ENCODE data around the gene MAP3K3. TPM values are rescaled to one million over a fixed set of nuclear protein-coding genes. Genes with fewer than 3 reads are reported as not detected.

The MAP3K3 gene
- total RNA-seq, 1 experiment from 2014 or later, result 11.4 TPM

DNA sequence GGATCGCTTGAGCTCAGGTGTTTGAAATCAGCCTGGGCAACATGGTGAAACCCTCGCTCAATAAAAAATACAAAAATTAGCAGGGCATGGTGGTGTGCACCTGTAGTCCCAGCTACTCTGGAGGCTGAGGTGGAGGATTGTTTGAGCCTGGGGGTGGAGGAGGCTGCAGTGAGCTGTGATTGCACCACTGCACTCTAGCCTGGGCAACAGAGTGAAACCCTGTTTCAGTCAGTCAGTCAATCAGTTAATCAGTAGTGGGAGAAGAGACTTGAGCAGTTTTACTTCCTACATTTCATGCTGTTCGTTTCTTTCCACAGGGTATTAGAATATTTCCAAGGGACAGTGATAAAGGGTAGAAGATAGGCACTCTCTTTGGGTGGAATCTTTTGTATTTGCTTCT lies 8.8 kb downstream of the MAP3K3 start:
- Mint-ChIP-seq H3K27me3 (ENCODE audit: unreplicated experiment) (no peaks in the 10 kb centered on the region), H3K9me3 (ENCODE audit: low read depth, unreplicated experiment) (no peaks in the 10 kb centered on the region), H3K27ac (ENCODE audit: unreplicated experiment) (no peak overlapping the region), H3K36me3 (ENCODE audit: insufficient read depth, unreplicated experiment) (no peaks in the 10 kb centered on the region), H3K4me1 (ENCODE audit: low read depth, unreplicated experiment) (peaks cover 10% of the 10 kb centered on the region), H3K4me3 (ENCODE audit: low read depth, unreplicated experiment) (no peak overlapping the region)
- TF ChIP-seq, protein P1, sequence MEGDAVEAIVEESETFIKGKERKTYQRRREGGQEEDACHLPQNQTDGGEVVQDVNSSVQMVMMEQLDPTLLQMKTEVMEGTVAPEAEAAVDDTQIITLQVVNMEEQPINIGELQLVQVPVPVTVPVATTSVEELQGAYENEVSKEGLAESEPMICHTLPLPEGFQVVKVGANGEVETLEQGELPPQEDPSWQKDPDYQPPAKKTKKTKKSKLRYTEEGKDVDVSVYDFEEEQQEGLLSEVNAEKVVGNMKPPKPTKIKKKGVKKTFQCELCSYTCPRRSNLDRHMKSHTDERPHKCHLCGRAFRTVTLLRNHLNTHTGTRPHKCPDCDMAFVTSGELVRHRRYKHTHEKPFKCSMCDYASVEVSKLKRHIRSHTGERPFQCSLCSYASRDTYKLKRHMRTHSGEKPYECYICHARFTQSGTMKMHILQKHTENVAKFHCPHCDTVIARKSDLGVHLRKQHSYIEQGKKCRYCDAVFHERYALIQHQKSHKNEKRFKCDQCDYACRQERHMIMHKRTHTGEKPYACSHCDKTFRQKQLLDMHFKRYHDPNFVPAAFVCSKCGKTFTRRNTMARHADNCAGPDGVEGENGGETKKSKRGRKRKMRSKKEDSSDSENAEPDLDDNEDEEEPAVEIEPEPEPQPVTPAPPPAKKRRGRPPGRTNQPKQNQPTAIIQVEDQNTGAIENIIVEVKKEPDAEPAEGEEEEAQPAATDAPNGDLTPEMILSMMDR (IDR thresholded peaks at IDR 0.05; ENCODE audit: unreplicated experiment), result no peak
- no peak for DNase-seq
- no TSS peak for BruUV-seq (replicated peaks)
- intact Hi-C loops (cut with micrococcal nuclease; ENCODE audit: unreplicated experiment), result no loop called here
- CTCF ChIA-PET, result no interaction called here

DNA sequence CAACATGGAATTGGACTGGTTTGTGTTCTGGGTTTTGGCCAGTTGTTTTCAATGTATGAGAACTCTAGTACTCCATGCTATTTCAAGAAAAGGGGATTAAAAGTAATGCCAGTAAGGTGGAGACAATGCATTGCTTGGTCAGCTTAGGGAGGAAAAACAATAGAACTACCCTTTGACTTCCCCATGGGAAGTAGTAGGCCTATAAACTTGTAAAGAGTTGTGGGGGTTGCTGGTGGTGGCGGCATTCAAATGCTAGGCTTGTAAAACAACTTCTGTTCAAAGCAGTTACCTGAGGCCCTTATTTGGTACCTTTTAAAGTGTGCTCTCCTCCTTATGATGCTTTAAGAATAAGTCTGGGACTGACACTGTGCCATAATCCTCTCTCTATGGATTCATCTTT lies 9.4 kb downstream of the MAP3K3 start:
- DNase-seq, result no peak
- H3K36me3 Mint-ChIP-seq (ENCODE audit: insufficient read depth, unreplicated experiment), result no peaks in the 10 kb centered on the region
- no peaks in the 10 kb centered on the region for H3K9me3 Mint-ChIP-seq (ENCODE audit: low read depth, unreplicated experiment)
- no peaks in the 10 kb centered on the region for H3K27me3 Mint-ChIP-seq (ENCODE audit: unreplicated experiment)
- intact Hi-C loops (cut with micrococcal nuclease; ENCODE audit: unreplicated experiment), result no loop called here
- BruUV-seq (replicated peaks), result no TSS peak
- TF ChIP-seq, protein P1 (IDR thresholded peaks at IDR 0.05; ENCODE audit: unreplicated experiment), result no peak
- CTCF ChIA-PET, result no interaction called here
- H3K27ac Mint-ChIP-seq (ENCODE audit: unreplicated experiment), result no peak overlapping the region
- no peak overlapping the region for H3K4me3 Mint-ChIP-seq (ENCODE audit: low read depth, unreplicated experiment)
- H3K4me1 Mint-ChIP-seq (ENCODE audit: low read depth, unreplicated experiment), result peaks cover 4% of the 10 kb centered on the region

DNA sequence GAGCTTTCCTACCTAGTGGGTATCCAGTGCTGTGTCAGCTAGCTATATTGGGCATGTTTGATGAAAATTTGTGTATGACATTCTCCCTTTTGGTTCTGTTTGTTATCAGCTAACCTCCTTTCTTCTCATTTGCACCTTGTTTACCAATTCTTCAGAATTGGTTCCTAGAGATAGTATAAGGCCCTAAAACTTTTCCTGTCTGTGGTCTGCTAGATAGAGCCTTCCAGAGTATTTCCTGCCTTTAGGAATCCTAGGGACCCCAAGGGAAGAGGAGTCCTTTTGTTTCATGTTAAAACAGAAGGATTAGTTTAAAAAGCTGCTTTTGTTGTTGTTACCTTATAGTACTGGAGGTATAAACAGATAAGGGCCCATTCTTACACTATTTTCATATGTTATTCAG lies 11.5 kb downstream of the MAP3K3 start:
- no peak overlapping the region for H3K27ac Mint-ChIP-seq (ENCODE audit: unreplicated experiment)
- H3K27me3 Mint-ChIP-seq (ENCODE audit: unreplicated experiment), result no peaks in the 10 kb centered on the region
- no TSS peak for BruUV-seq (replicated peaks)
- DNase-seq, result no peak
- no peak overlapping the region for H3K4me3 Mint-ChIP-seq (ENCODE audit: low read depth, unreplicated experiment)
- H3K4me1 Mint-ChIP-seq (ENCODE audit: low read depth, unreplicated experiment), result no peaks in the 10 kb centered on the region
- no peaks in the 10 kb centered on the region for H3K36me3 Mint-ChIP-seq (ENCODE audit: insufficient read depth, unreplicated experiment)
- H3K9me3 Mint-ChIP-seq (ENCODE audit: low read depth, unreplicated experiment), result no peaks in the 10 kb centered on the region
- CTCF ChIA-PET, result no interaction called here
- TF ChIP-seq, protein P1 (IDR thresholded peaks at IDR 0.05; ENCODE audit: unreplicated experiment), result no peak
- intact Hi-C loops (cut with micrococcal nuclease; ENCODE audit: unreplicated experiment), result no loop called here

DNA sequence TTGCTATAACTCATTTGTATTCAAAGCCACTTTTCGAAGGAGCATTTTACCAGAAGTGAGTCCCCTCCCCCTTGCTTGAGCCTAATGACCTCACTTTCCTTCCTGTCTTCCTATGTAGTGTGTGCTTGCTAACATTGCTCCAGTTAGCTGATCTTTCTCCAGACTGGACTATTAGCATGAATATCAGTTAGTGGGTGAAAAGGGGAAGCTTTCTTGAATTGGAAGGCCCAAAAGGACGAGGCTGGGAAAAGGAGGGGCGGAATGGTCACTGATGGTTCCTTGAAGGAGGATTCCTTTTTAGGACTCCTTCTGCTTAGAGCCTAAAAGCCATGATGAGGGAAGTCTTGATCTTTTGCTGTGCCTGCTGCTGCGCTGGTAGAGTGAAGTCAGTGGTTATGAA lies 11.9 kb downstream of the MAP3K3 start:
- TF ChIP-seq, protein P1 (IDR thresholded peaks at IDR 0.05; ENCODE audit: unreplicated experiment), result no peak
- no TSS peak for BruUV-seq (replicated peaks)
- no peaks in the 10 kb centered on the region for H3K9me3 Mint-ChIP-seq (ENCODE audit: low read depth, unreplicated experiment)
- H3K27ac Mint-ChIP-seq (ENCODE audit: unreplicated experiment), result no peak overlapping the region
- no peaks in the 10 kb centered on the region for H3K4me1 Mint-ChIP-seq (ENCODE audit: low read depth, unreplicated experiment)
- no peaks in the 10 kb centered on the region for H3K27me3 Mint-ChIP-seq (ENCODE audit: unreplicated experiment)
- no peak for DNase-seq
- H3K36me3 Mint-ChIP-seq (ENCODE audit: insufficient read depth, unreplicated experiment), result no peaks in the 10 kb centered on the region
- intact Hi-C loops (cut with micrococcal nuclease; ENCODE audit: unreplicated experiment), result no loop called here
- CTCF ChIA-PET, result no interaction called here
- no peak overlapping the region for H3K4me3 Mint-ChIP-seq (ENCODE audit: low read depth, unreplicated experiment)

DNA sequence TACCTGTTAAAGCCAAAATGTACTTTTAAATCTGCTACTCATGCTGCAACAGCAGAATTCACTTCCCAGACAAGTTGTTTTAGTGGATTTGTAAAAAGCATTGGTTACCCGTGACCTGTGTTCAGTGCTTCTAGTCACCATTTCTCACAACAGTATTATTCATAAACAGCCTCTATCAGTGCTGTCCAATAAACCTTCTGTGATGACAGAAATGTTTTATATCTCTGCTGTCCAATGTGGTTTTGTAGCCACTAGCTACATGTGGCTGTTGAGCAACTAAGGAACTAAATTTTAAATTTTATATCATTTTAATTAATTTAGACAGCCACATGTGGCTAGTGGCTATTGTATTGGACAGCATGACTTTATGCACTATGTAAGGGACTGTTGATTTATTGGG lies 12.6 kb downstream of the MAP3K3 start:
- no peak overlapping the region for H3K27ac Mint-ChIP-seq (ENCODE audit: unreplicated experiment)
- H3K9me3 Mint-ChIP-seq (ENCODE audit: low read depth, unreplicated experiment), result no peaks in the 10 kb centered on the region
- TF ChIP-seq, protein P1 (IDR thresholded peaks at IDR 0.05; ENCODE audit: unreplicated experiment), result no peak
- no peak overlapping the region for H3K4me3 Mint-ChIP-seq (ENCODE audit: low read depth, unreplicated experiment)
- H3K27me3 Mint-ChIP-seq (ENCODE audit: unreplicated experiment), result no peaks in the 10 kb centered on the region
- no peaks in the 10 kb centered on the region for H3K36me3 Mint-ChIP-seq (ENCODE audit: insufficient read depth, unreplicated experiment)
- intact Hi-C loops (cut with micrococcal nuclease; ENCODE audit: unreplicated experiment), result no loop called here
- H3K4me1 Mint-ChIP-seq (ENCODE audit: low read depth, unreplicated experiment), result no peaks in the 10 kb centered on the region
- BruUV-seq (replicated peaks), result no TSS peak
- CTCF ChIA-PET, result no interaction called here
- DNase-seq, result no peak

Data from Calu3 (cell line).